ENCODE measurements around the gene RAMAC.

DNA sequence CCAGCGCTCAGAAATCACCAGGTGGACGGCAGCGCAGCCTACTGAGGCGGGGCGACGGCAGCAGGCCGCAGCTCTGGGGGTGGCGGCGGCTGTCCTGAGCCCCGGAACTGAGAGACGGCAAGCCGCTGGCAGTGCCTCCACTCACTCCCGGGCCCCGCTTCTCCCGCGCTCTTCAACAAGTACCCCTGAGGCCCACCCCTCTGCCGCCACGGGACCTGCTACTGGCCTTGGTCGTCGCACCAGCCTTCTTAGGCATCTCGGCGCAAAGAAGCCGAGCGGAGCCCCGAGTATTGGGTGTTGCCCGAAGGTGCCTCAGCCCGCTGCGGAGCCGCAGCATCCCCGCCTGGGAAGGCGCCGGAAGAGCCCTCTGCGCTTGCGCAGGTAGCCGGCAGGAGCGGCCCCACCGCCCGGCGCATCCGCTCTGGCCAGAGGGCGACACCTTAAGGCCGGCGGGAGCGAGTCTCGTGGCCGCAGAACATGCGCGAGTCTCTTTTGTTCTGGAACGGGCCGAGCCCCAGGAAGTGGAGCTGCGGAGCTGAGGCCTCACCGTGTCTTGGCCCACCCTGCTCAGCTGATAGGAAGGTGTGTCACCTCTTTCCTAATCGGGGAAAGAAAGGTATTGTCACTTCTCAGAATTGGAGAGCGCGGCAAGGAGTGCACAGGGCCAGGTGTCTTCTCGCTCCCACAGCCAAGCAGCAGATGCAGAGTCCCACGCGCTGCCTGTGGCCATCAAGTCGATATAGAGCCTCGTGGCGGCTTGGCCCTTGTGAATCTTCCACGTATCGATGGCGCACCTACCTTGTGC is 25.5 kb downstream of the RAMAC start, which contains the start of gene C15orf40:
- TF ChIP-seq SIN3A (IDR thresholded peaks at IDR 0.05; ENCODE audit: borderline replicate concordance, low read depth, low read length) (peak; percentile 49; the same call in 1 of the 2 replicates), POLR2AphosphoS5 (IDR thresholded peaks at IDR 0.05; ENCODE audit: low read depth, low read length) (peak; percentile 89; the same call in 1 of the 2 replicates), CTCF (IDR thresholded peaks at IDR 0.05) (peak; percentile 69)
- TF ChIP-seq, protein P1, sequence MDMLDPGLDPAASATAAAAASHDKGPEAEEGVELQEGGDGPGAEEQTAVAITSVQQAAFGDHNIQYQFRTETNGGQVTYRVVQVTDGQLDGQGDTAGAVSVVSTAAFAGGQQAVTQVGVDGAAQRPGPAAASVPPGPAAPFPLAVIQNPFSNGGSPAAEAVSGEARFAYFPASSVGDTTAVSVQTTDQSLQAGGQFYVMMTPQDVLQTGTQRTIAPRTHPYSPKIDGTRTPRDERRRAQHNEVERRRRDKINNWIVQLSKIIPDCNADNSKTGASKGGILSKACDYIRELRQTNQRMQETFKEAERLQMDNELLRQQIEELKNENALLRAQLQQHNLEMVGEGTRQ (IDR thresholded peaks at IDR 0.05; ENCODE audit: borderline replicate concordance, low read depth, low read length): no peak

Data from SK-N-SH (cell line).